Caco-2 (cell line): ENCODE data around the gene AMZ1. TPM values are rescaled to one million over a fixed set of nuclear protein-coding genes. Genes with fewer than 3 reads are reported as not detected.

ENCODE experiments used
- BruUV-seq: library from RNA; stranded (reverse); fragments of 400-500 nt; replicated peaks from 2 replicates; lab custom pipeline; 2021; lab: Mats Ljungman, UMichigan
- CTCF ChIA-PET: fragments of 300-600 bp; sonication (Branson Sonifier 250); formaldehyde crosslinking; loops from one replicate; lab custom pipeline; 2022; ENCODE audit warnings: antibody characterized with exemption; lab: Charles Lee
- POLR2A ChIA-PET: fragments of 300-600 bp; sonication (Branson Sonifier 250); formaldehyde crosslinking; loops from one replicate; lab custom pipeline; 2022; ENCODE audit warnings: antibody characterized with exemption; lab: Charles Lee
- DNase-seq, 2 experiments: peaks; one replicate each; pipeline versions ENCODE4 v3.0.0 to v3.0.0-alpha.2; 2020 to 2022
- H3K27me3 ChIP-seq: replicated peaks from 2 replicates; pipeline ENCODE4 v1.6.0; 2011; ENCODE audit warnings: low read length; ENCODE audit not compliant: control insufficient read depth, insufficient read depth
- H3K36me3 ChIP-seq: 2 replicates; pipeline ENCODE4 v1.5.1; 2011; ENCODE audit warnings: low read length; ENCODE audit not compliant: control insufficient read depth, insufficient read depth
- H3K4me1 ChIP-seq: fragments of 250-450 bp; sonication (Bioruptor Pico); 2 replicates; pipeline ENCODE4 v1.5.1; 2020; ENCODE audit warnings: mild to moderate bottlenecking
- H3K4me3 ChIP-seq: 2 replicates; pipeline ENCODE4 v1.5.1; 2011; ENCODE audit warnings: low read depth, mild to moderate bottlenecking, control low read depth, low read length
- H3K9me3 ChIP-seq: fragments of 250-450 bp; sonication (Bioruptor Pico); 2 replicates; pipeline ENCODE4 v1.5.1; 2020; ENCODE audit warnings: mild to moderate bottlenecking, moderate library complexity
- H3K27ac Mint-ChIP-seq: one replicate; pipeline ENCODE4 v1.8.0; 2022; ENCODE audit warnings: mixed read lengths; ENCODE audit not compliant: unreplicated experiment
- H3K27me3 Mint-ChIP-seq: one replicate; pipeline ENCODE4 v1.8.0; 2022; ENCODE audit warnings: mixed read lengths; ENCODE audit not compliant: insufficient read depth, unreplicated experiment
- H3K36me3 Mint-ChIP-seq: one replicate; pipeline ENCODE4 v1.8.0; 2022; ENCODE audit warnings: mild to moderate bottlenecking, mixed read lengths; ENCODE audit not compliant: insufficient read depth, unreplicated experiment
- H3K4me1 Mint-ChIP-seq: one replicate; pipeline ENCODE4 v1.8.0; 2022; ENCODE audit warnings: low read depth, mixed read lengths; ENCODE audit not compliant: unreplicated experiment
- H3K4me3 Mint-ChIP-seq: one replicate; pipeline ENCODE4 v1.8.0; 2022; ENCODE audit warnings: mild to moderate bottlenecking, moderate library complexity, mixed read lengths; ENCODE audit not compliant: unreplicated experiment
- H3K9me3 Mint-ChIP-seq: one replicate; pipeline ENCODE4 v1.8.0; 2022; ENCODE audit warnings: mixed read lengths; ENCODE audit not compliant: unreplicated experiment
- CTCF ChIP-seq, 2 experiments: fragments of 200-600 bp in 1 of 2; IDR thresholded peaks; 1 replicate in 1 of 2; 2 replicates in 1 of 2; pipeline versions ENCODE4 v1.5.1 to v1.8.0; 2011 to 2022; ENCODE audit warnings: antibody characterized with exemption in 1 of 2, control low read depth in 1 of 2, inconsistent platforms in 1 of 2, low read depth in 1 of 2, low read length in 1 of 2, mild to moderate bottlenecking in 1 of 2, moderate library complexity in 1 of 2; ENCODE audit not compliant: insufficient read depth in 1 of 2, severe bottlenecking in 1 of 2, unreplicated experiment in 1 of 2
- intact Hi-C: fragments of 100-400 bp; cut with micrococcal nuclease; formaldehyde crosslinking; loops from one replicate; pipeline ENCODE4 v1.10.0; 2022; ENCODE audit not compliant: unreplicated experiment
- total RNA-seq: library from RNA; stranded (reverse); gene quantifications from 2 replicates; pipeline ENCODE4 v1.2.3, GENCODE V29; 2022

The AMZ1 gene
- total RNA-seq, 1 experiment from 2014 or later = 0.11 TPM

- intact Hi-C loops = no loop called here
- Histone ChIP-seq H3K4me3 (no peak overlapping the region), H3K36me3 (no peaks in the 10 kb centered on the region), H3K4me1 (no peaks in the 10 kb centered on the region), H3K27me3 (no peaks in the 10 kb centered on the region), H3K9me3 (no peaks in the 10 kb centered on the region)
- no peaks in the 10 kb centered on the region for H3K27me3 Mint-ChIP-seq
- no peaks in the 10 kb centered on the region for H3K9me3 Mint-ChIP-seq
- DNase-seq = peak in 1 of 2 experiments; percentile 30
- no peak overlapping the region for H3K27ac Mint-ChIP-seq
- no peak overlapping the region for H3K4me3 Mint-ChIP-seq
- BruUV-seq = no TSS peak
- H3K36me3 Mint-ChIP-seq = peaks cover 54% of the 10 kb centered on the region
- no peak for TF ChIP-seq CTCF (IDR thresholded peaks at IDR 0.05; ENCODE audit: insufficient read depth in 1 of 2, low read depth in 1 of 2, low read length in 1 of 2, severe bottlenecking in 1 of 2, unreplicated experiment in 1 of 2)
- ChIA-PET CTCF (no interaction called here), POLR2A (no interaction called here)
- peaks cover 8% of the 10 kb centered on the region for H3K4me1 Mint-ChIP-seq
Measured at GRCh38 chr7:2717293-2718261, 29.6 kb downstream of the AMZ1 start.

- Histone ChIP-seq H3K27me3 (no peaks in the 10 kb centered on the region), H3K36me3 (no peaks in the 10 kb centered on the region), H3K9me3 (no peaks in the 10 kb centered on the region), H3K4me3 (no peak overlapping the region), H3K4me1 (no peaks in the 10 kb centered on the region)
- Mint-ChIP-seq H3K9me3 (no peaks in the 10 kb centered on the region), H3K4me3 (no peak overlapping the region), H3K27ac (no peak overlapping the region), H3K36me3 (peaks cover 48% of the 10 kb centered on the region), H3K4me1 (peaks cover 8% of the 10 kb centered on the region), H3K27me3 (no peaks in the 10 kb centered on the region)
- DNase-seq = no peak
- no TSS peak for BruUV-seq
- ChIA-PET POLR2A (no interaction called here), CTCF (interaction anchor here (0.7 to 1.0 kb wide), 3 partner anchors 10 to 900 kb away, joined by 3 to 5 read pairs (median 3); no protein-coding TSS in a partner anchor)
- intact Hi-C loops = no loop called here
- TF ChIP-seq CTCF (IDR thresholded peaks at IDR 0.05; ENCODE audit: insufficient read depth in 1 of 2, low read depth in 1 of 2, low read length in 1 of 2, severe bottlenecking in 1 of 2, unreplicated experiment in 1 of 2) = no peak
Measured at GRCh38 chr7:2718296-2718965, 30.4 kb downstream of the AMZ1 start.

DNA sequence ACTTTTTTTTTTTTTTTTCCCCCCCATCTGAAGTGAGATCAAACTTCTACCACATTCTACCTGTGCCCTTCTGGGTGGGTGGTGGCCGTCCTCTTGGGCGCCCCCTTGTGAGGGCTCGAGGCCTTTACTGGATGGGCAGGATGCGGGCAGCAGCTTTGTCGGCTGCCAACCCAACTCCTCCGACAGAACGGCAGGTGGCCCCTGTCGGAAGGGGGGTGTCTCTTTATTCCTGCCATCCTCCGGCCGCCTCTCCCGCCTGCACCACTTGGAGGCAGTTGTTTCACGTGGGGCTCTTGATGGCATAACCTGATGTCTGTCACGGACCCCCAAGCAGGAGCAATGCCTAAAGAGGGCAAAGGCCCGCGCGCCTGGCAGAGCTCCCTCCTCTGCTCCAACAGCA is 31.0 kb downstream of the AMZ1 start:
- intact Hi-C loops = no loop called here
- H3K27me3 ChIP-seq = no peaks in the 10 kb centered on the region
- no peaks in the 10 kb centered on the region for H3K4me1 ChIP-seq
- POLR2A ChIA-PET = no interaction called here
- Mint-ChIP-seq H3K27ac (no peak overlapping the region), H3K4me3 (no peak overlapping the region), H3K4me1 (peaks cover 8% of the 10 kb centered on the region), H3K9me3 (no peaks in the 10 kb centered on the region), H3K27me3 (no peaks in the 10 kb centered on the region), H3K36me3 (peaks cover 42% of the 10 kb centered on the region)
- DNase-seq = peak in 1 of 2 experiments; percentile 50
- no peaks in the 10 kb centered on the region for H3K9me3 ChIP-seq
- no peak overlapping the region for H3K4me3 ChIP-seq
- H3K36me3 ChIP-seq = no peaks in the 10 kb centered on the region
- BruUV-seq = no TSS peak
- CTCF ChIA-PET = interaction anchor here (0.6 to 1.0 kb wide), 5 partner anchors 11 to 900 kb away, joined by 3 to 5 read pairs (median 3); no protein-coding TSS in a partner anchor
- TF ChIP-seq CTCF (IDR thresholded peaks at IDR 0.05; ENCODE audit: insufficient read depth in 1 of 2, low read depth in 1 of 2, low read length in 1 of 2, severe bottlenecking in 1 of 2, unreplicated experiment in 1 of 2) = peak; percentile 36 to 69
